GM23248 (cell line): ENCODE data around the gene NTN5. TPM values are rescaled to one million over a fixed set of nuclear protein-coding genes. Genes with fewer than 3 reads are reported as not detected.

Source experiments
- DNase-seq: peaks from one replicate; pipeline ENCODE4 v3.0.0-alpha.2; 2015
- H2AFZ ChIP-seq: fragments of 200-600 bp; sonication (generic); 2 replicates; pipeline ENCODE4 v1.6.1; 2016; ENCODE audit warnings: antibody characterized with exemption
- H3F3A ChIP-seq: fragments of 200-600 bp; sonication (generic); 2 replicates; pipeline ENCODE4 v1.6.1; 2016; ENCODE audit warnings: mild to moderate bottlenecking, antibody characterized with exemption, mixed run types; ENCODE audit not compliant: insufficient read depth
- H3K27ac ChIP-seq: fragments of 200-600 bp; sonication (generic); 2 replicates; pipeline ENCODE4 v1.5.1; 2016; ENCODE audit warnings: mild to moderate bottlenecking
- H3K27me3 ChIP-seq: fragments of 200-600 bp; sonication (generic); replicated peaks from 2 replicates; pipeline ENCODE4 v1.6.1; 2016; ENCODE audit warnings: mild to moderate bottlenecking; ENCODE audit not compliant: insufficient read depth
- H3K36me3 ChIP-seq: fragments of 200-600 bp; sonication (generic); 2 replicates; pipeline ENCODE4 v1.6.1; 2016; ENCODE audit warnings: low read depth, mild to moderate bottlenecking
- H3K4me1 ChIP-seq: fragments of 200-600 bp; sonication (generic); 2 replicates; pipeline ENCODE4 v1.6.1; 2016; ENCODE audit warnings: mild to moderate bottlenecking; ENCODE audit not compliant: insufficient read depth
- H3K4me2 ChIP-seq: fragments of 200-600 bp; sonication (generic); one replicate; pipeline ENCODE4 v1.6.1; 2016; ENCODE audit warnings: mild to moderate bottlenecking; ENCODE audit not compliant: unreplicated experiment
- H3K4me3 ChIP-seq: fragments of 200-600 bp; sonication (generic); 2 replicates; pipeline ENCODE4 v1.5.1; 2016; ENCODE audit warnings: mild to moderate bottlenecking
- H3K79me2 ChIP-seq: fragments of 200-600 bp; sonication (generic); 2 replicates; pipeline ENCODE4 v1.6.1; 2016; ENCODE audit warnings: mild to moderate bottlenecking; ENCODE audit not compliant: insufficient read depth
- H3K9ac ChIP-seq: fragments of 200-600 bp; sonication (generic); 2 replicates; pipeline ENCODE4 v1.6.1; 2016; ENCODE audit warnings: mild to moderate bottlenecking
- H3K9me2 ChIP-seq: fragments of 200-600 bp; sonication (generic); 2 replicates; pipeline ENCODE4 v1.6.1; 2016; ENCODE audit warnings: mixed run types, mild to moderate bottlenecking, moderate library complexity; ENCODE audit not compliant: insufficient read depth
- H3K9me3 ChIP-seq: fragments of 200-600 bp; sonication (generic); one replicate; pipeline ENCODE4 v1.6.1; 2017; ENCODE audit warnings: low read depth
- H4K20me1 ChIP-seq: fragments of 200-600 bp; sonication (generic); 2 replicates; pipeline ENCODE4 v1.6.0; 2016; ENCODE audit not compliant: insufficient read depth
- EZH2 ChIP-seq: fragments of 200-600 bp; sonication (generic); IDR thresholded peaks from 2 replicates; pipeline ENCODE4 v1.6.1; 2018; ENCODE audit warnings: antibody characterized with exemption, mild to moderate bottlenecking; ENCODE audit not compliant: insufficient read depth, poor library complexity, severe bottlenecking
- EZH2phosphoT487 ChIP-seq: fragments of 200-600 bp; sonication (generic); IDR thresholded peaks from 2 replicates; pipeline ENCODE4 v1.6.1; 2018; ENCODE audit warnings: antibody characterized with exemption, moderate library complexity, mild to moderate bottlenecking, low read depth; ENCODE audit not compliant: insufficient read depth
- WGBS, 2 experiments: methylation state at CpG; one replicate each; pipeline ENCODE4 v1.1.6; 2015 to 2017; ENCODE audit warnings: low lambda C conversion rate in 2 of 2, low coverage in 1 of 2; ENCODE audit errors: missing lambda C conversion rate in 2 of 2; 5-methylcytosine and 5-hydroxymethylcytosine counted together
- in situ Hi-C: fragments of 300-500 bp; cut with MboI; formaldehyde crosslinking; loops from 2 replicates; pipeline ENCODE4 v1.15.0; 2020
- polyA plus RNA-seq: library from polyadenylated mRNA; unstranded; fragments of >200 nt; fragmentation: Nextera tagmentation; extraction: Ambion mirVana; gene quantifications from 2 replicates; pipeline ENCODE4 v1.2.1, GENCODE V29; 2016
- total RNA-seq: library from RNA; depleted of rRNA; stranded (reverse); fragments of >200 nt; shearing (Covaris generic); gene quantifications from 2 replicates; pipeline ENCODE4 v1.2.3, GENCODE V29; 2014

NTN5 gene
- total and polyA plus RNA-seq, 2 experiments from 2014 or later, result 0.32 TPM; not detected in 1

- H3K9me3 ChIP-seq, result no peaks in the 10 kb centered on the region
- peak within 1 kb of the TSS; percentile 100 for H3K4me2 ChIP-seq
- peak within 1 kb of the TSS; percentile 89 for H3K27ac ChIP-seq
- whole genome bisulfite sequencing, 2 experiments, result 0% methylated on average over 45 to 69 of the region's 69 CpGs
- H3K4me3 ChIP-seq, result peak within 1 kb of the TSS; percentile 96
- in situ Hi-C loops, result no loop called here
- H2AFZ ChIP-seq, result peak within 1 kb of the TSS; percentile 60
- H3K27me3 ChIP-seq, result no peaks in the 10 kb centered on the region
- peak; percentile 99 for DNase-seq
- H3F3A ChIP-seq, result peaks cover 15% of the 10 kb centered on the region; the same call in 1 of the 2 replicates
- TF ChIP-seq EZH2 (no peak), EZH2phosphoT487 (no peak)
- peaks cover 21% of the 10 kb centered on the region for H3K36me3 ChIP-seq
- peak within 1 kb of the TSS; percentile 98 for H3K9ac ChIP-seq
- H3K79me2 ChIP-seq, result peaks cover 55% of the 10 kb centered on the region
- H3K4me1 ChIP-seq, result peaks cover 26% of the 10 kb centered on the region
- H4K20me1 ChIP-seq, result peaks cover 12% of the 10 kb centered on the region; the same call in 1 of the 2 replicates
- H3K9me2 ChIP-seq, result no peaks in the 10 kb centered on the region
Observed at GRCh38 chr19:48618916-48619691, 53.7 kb downstream of the NTN5 start, which contains the start of the genes RPL18 and SPHK2. Gene RPL18, minus strand, starts transcription at chr19:48619178. Its CDS starts 35 bp downstream, at chr19:48619143. Gene SPHK2, plus strand, starts transcription at chr19:48619506. Its CDS starts 1,009 bp downstream, at chr19:48620515.

- no peaks in the 10 kb centered on the region for H3K9me2 ChIP-seq
- H3K27me3 ChIP-seq, result no peaks in the 10 kb centered on the region
- peak overlapping the region; percentile 89 for H3K27ac ChIP-seq
- peak overlapping the region; percentile 98 for H3K9ac ChIP-seq
- peak overlapping the region; percentile 96 for H3K4me3 ChIP-seq
- no peaks in the 10 kb centered on the region for H3K9me3 ChIP-seq
- WGBS, 2 experiments, result 0 to 1% methylated on average over 18 of the region's 18 CpGs
- TF ChIP-seq EZH2phosphoT487 (no peak), EZH2 (no peak)
- in situ Hi-C loops, result no loop called here
- H3F3A ChIP-seq, result peaks cover 20% of the 10 kb centered on the region; the same call in 1 of the 2 replicates
- no peak overlapping the region; the same call in 1 of the 2 replicates for H2AFZ ChIP-seq
- H3K4me1 ChIP-seq, result peaks cover 21% of the 10 kb centered on the region
- peaks cover 21% of the 10 kb centered on the region for H3K36me3 ChIP-seq
- peak; percentile 43 for DNase-seq
- H3K79me2 ChIP-seq, result peaks cover 55% of the 10 kb centered on the region
- H3K4me2 ChIP-seq, result peak overlapping the region; percentile 100
- peaks cover 12% of the 10 kb centered on the region; the same call in 1 of the 2 replicates for H4K20me1 ChIP-seq
Observed at GRCh38 chr19:48618278-48618915, 54.4 kb downstream of the NTN5 start.

DNA sequence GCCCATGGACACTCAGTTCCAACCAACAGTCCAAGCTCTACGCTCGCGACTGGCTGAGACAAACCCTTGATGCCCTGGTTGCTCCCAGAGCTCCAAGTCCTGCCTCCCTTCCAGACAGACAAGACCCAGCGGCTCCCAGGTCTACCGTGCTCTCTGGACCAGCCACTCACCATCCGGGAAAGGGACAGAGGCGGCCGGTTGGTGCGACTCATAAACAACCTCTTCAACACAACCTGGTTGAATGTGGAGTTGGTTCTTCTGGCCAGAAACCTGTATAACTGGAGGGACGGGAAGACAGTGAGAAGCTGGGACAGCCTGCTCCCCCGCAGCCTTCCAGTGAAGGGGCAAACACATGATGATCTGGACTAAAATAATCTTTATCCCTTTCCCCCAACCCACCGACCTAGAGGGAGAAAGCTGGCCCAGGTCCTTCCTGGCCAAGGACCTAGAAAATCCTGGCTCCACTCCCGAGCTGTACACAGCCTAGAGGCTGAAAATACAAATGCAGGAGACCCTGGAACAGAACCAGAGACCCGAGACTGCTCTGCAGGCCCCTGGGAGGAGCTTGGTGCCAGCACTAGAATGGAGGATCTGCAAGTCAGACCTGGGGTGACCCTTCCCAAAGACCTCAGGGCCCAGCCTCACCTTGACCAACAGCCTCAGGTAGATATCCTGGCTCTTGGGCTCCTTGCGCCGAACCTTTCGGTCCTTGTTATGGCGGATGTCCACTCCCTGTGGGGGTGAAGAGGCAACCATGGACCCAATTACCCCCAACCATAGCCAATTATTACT is 55.5 kb downstream of the NTN5 start:
- peak overlapping the region; percentile 100 for H3K4me2 ChIP-seq
- H3K79me2 ChIP-seq, result peaks cover 55% of the 10 kb centered on the region
- DNase-seq, result peak; percentile 58
- peaks cover 19% of the 10 kb centered on the region for H3K4me1 ChIP-seq
- WGBS, 2 experiments, result 58 to 65% methylated on average over 18 of the region's 18 CpGs
- TF ChIP-seq EZH2, result no peak
- no peak for TF ChIP-seq EZH2phosphoT487
- H2AFZ ChIP-seq, result no peak overlapping the region
- no peaks in the 10 kb centered on the region for H3K9me3 ChIP-seq
- no peaks in the 10 kb centered on the region for H3K9me2 ChIP-seq
- H3K36me3 ChIP-seq, result peaks cover 21% of the 10 kb centered on the region
- H3K9ac ChIP-seq, result peak overlapping the region; percentile 98
- peaks cover 12% of the 10 kb centered on the region; the same call in 1 of the 2 replicates for H4K20me1 ChIP-seq
- H3K27ac ChIP-seq, result peak overlapping the region; percentile 89; the same call in 1 of the 2 replicates
- no peaks in the 10 kb centered on the region for H3K27me3 ChIP-seq
- in situ Hi-C loops, result no loop called here
- peak overlapping the region; percentile 96 for H3K4me3 ChIP-seq
- H3F3A ChIP-seq, result peaks cover 20% of the 10 kb centered on the region; the same call in 1 of the 2 replicates

GRCh38 chr19:48616491-48617056 is 56.2 kb downstream of the NTN5 start:
- peak overlapping the region; percentile 100 for H3K4me2 ChIP-seq
- no peak overlapping the region for H2AFZ ChIP-seq
- H3K27ac ChIP-seq, result no peak overlapping the region
- WGBS, 2 experiments, result 70 to 79% methylated on average over 11 to 12 of the region's 12 CpGs
- in situ Hi-C loops, result no loop called here
- no peaks in the 10 kb centered on the region for H3K27me3 ChIP-seq
- peaks cover 20% of the 10 kb centered on the region; the same call in 1 of the 2 replicates for H3F3A ChIP-seq
- DNase-seq, result no peak
- TF ChIP-seq EZH2phosphoT487 (no peak), EZH2 (no peak)
- H4K20me1 ChIP-seq, result peaks cover 12% of the 10 kb centered on the region; the same call in 1 of the 2 replicates
- peaks cover 21% of the 10 kb centered on the region for H3K36me3 ChIP-seq
- H3K9me2 ChIP-seq, result no peaks in the 10 kb centered on the region
- no peaks in the 10 kb centered on the region for H3K9me3 ChIP-seq
- peak overlapping the region; percentile 98 for H3K9ac ChIP-seq
- H3K79me2 ChIP-seq, result peaks cover 54% of the 10 kb centered on the region
- peak overlapping the region; percentile 96 for H3K4me3 ChIP-seq
- H3K4me1 ChIP-seq, result peaks cover 19% of the 10 kb centered on the region
